SK-N-MC (cell line): ENCODE measurements around the gene MAST2.

Experiments
- EZH2 ChIP-seq: fragments of 200-600 bp; sonication (generic); IDR thresholded peaks from one replicate; pipeline ENCODE4 v1.6.1; 2017; ENCODE audit warnings: antibody characterized with exemption
- POLR2AphosphoS5 ChIP-seq: IDR thresholded peaks from 2 replicates; pipeline ENCODE4 v1.6.1; 2012; ENCODE audit warnings: mild to moderate bottlenecking, low read depth, low read length, borderline replicate concordance

GRCh38 chr1:45787905-45788304 is 15.5 kb upstream of the MAST2 start:
- TF ChIP-seq POLR2AphosphoS5 (no peak), EZH2 (no peak)
